ENCODE results near the gene MAGOH.

- no peak for TF ChIP-seq RAD21 (conservative IDR thresholded peaks at IDR 0.05)
- TF ChIP-seq CTCF (IDR thresholded peaks at IDR 0.05; ENCODE audit: poor library complexity, severe bottlenecking): no peak
- TF ChIP-seq REST (IDR thresholded peaks at IDR 0.05; ENCODE audit: borderline replicate concordance): no peak
- TF ChIP-seq SMC3 (conservative IDR thresholded peaks at IDR 0.05; ENCODE audit: poor library complexity): no peak
- no peak for TF ChIP-seq EZH2 (IDR thresholded peaks at IDR 0.05; ENCODE audit: borderline replicate concordance, insufficient read depth, low read length, poor library complexity, severe bottlenecking)
- TF ChIP-seq POLR2AphosphoS5 (IDR thresholded peaks at IDR 0.05): no peak
- TF ChIP-seq EP300 (conservative IDR thresholded peaks at IDR 0.05; ENCODE audit: poor library complexity, severe bottlenecking): no peak
- TF ChIP-seq TAF1 (IDR thresholded peaks at IDR 0.05; ENCODE audit: low read depth): no peak
- TF ChIP-seq MXI1 (conservative IDR thresholded peaks at IDR 0.05; ENCODE audit: poor library complexity, severe bottlenecking): no peak
Measured at GRCh38 chr1:53210954-53211353, 27.4 kb downstream of the MAGOH start.
